ENCODE measurements around the gene WSB1. TPM values are rescaled to one million over a fixed set of nuclear protein-coding genes. Genes with fewer than 3 reads are reported as not detected.

Gene WSB1
- total RNA-seq, 1 donor from 2014 or later, result 443 TPM

DNA sequence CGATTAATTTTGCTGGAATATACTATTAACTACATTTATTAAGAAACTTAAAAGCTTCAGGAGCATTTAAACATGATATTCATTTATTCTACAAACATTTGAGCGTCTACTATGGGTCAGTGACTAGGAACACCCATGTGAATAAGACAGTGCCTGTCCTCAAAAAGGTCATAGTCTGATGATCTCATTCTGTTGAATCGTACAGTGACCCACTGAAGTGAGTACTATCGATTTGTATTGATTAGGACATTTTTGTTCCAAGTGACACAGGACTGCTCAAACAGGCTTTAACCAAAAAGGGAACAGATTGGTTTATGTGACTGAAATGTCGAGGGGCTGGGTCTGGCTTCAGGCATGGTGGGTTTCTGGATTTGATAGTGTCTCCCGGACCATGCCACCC, 68.6 kb downstream of the WSB1 start:
- Mint-ChIP-seq H3K4me3 (ENCODE audit: unreplicated experiment) (no peak overlapping the region), H3K36me3 (ENCODE audit: low read depth, unreplicated experiment) (peaks cover 6% of the 10 kb centered on the region), H3K27ac (ENCODE audit: unreplicated experiment) (no peak overlapping the region), H3K9me3 (ENCODE audit: unreplicated experiment) (no peaks in the 10 kb centered on the region), H3K4me1 (ENCODE audit: unreplicated experiment) (peaks cover 17% of the 10 kb centered on the region), H3K27me3 (ENCODE audit: unreplicated experiment) (peaks cover 6% of the 10 kb centered on the region)
- TF ChIP-seq CTCF (IDR thresholded peaks at IDR 0.05; ENCODE audit: unreplicated experiment), result no peak
- DNase-seq (ENCODE audit: low spot score), result no peak

GRCh38 chr17:27362909-27363308, 69.0 kb downstream of the WSB1 start:
- Mint-ChIP-seq H3K9me3 (ENCODE audit: unreplicated experiment) (no peaks in the 10 kb centered on the region), H3K4me3 (ENCODE audit: unreplicated experiment) (no peak overlapping the region), H3K4me1 (ENCODE audit: unreplicated experiment) (peaks cover 17% of the 10 kb centered on the region), H3K27me3 (ENCODE audit: unreplicated experiment) (peaks cover 6% of the 10 kb centered on the region), H3K27ac (ENCODE audit: unreplicated experiment) (no peak overlapping the region), H3K36me3 (ENCODE audit: low read depth, unreplicated experiment) (peaks cover 6% of the 10 kb centered on the region)
- DNase-seq (ENCODE audit: low spot score), result no peak
- TF ChIP-seq CTCF (IDR thresholded peaks at IDR 0.05; ENCODE audit: unreplicated experiment), result no peak

- Mint-ChIP-seq H3K4me1 (ENCODE audit: unreplicated experiment) (peaks cover 17% of the 10 kb centered on the region), H3K27me3 (ENCODE audit: unreplicated experiment) (peaks cover 6% of the 10 kb centered on the region), H3K9me3 (ENCODE audit: unreplicated experiment) (no peaks in the 10 kb centered on the region), H3K27ac (ENCODE audit: unreplicated experiment) (no peak overlapping the region), H3K4me3 (ENCODE audit: unreplicated experiment) (no peak overlapping the region), H3K36me3 (ENCODE audit: low read depth, unreplicated experiment) (peaks cover 6% of the 10 kb centered on the region)
- TF ChIP-seq CTCF (IDR thresholded peaks at IDR 0.05; ENCODE audit: unreplicated experiment), result no peak
- DNase-seq (ENCODE audit: low spot score), result no peak
Measured at GRCh38 chr17:27363326-27363725, 69.4 kb downstream of the WSB1 start.

Small RNA genes within 50 kb of the gene (microRNA-seq; reads per million reads assigned to microRNA genes)
- gene MIR4522 (ENCODE audit: unreplicated experiment), result 0.21 reads per million

Other genes with a start within 250 kb of the WSB1 start
- 65.2 TPM for gene KSR1, start 162.3 kb downstream of the WSB1 start, total RNA-seq (ENCODE audit: unreplicated experiment)

Measured in endothelial cell (in vitro differentiated cells).